CD4-positive, alpha-beta T cell treated with Interleukin-10 for 1 hour (primary cell): ENCODE data around the gene NDOR1.

Experiments used
- DNase-seq: peaks from one replicate; pipeline ENCODE4 v3.0.0-alpha.2; 2020

The NDOR1 gene

GRCh38 chr9:137205126-137206069 lies at the start of gene NDOR1, which contains the start of gene TMEM203:
NDOR1 (plus strand) TSS chr9:137205700; CDS start chr9:137205778, 78 bp downstream.
TMEM203 (minus strand) TSS chr9:137205648; CDS start chr9:137205414, 234 bp downstream.
- peak; percentile 92 for DNase-seq

GRCh38 chr9:137156567-137157375 lies 48.7 kb upstream of the NDOR1 start:
- DNase-seq, result peak; percentile 58

GRCh38 chr9:137157618-137158415 lies 47.7 kb upstream of the NDOR1 start:
- DNase-seq, result no peak

GRCh38 chr9:137158625-137159024 lies 46.9 kb upstream of the NDOR1 start:
- no peak for DNase-seq

GRCh38 chr9:137159105-137160053 lies 46.1 kb upstream of the NDOR1 start:
- DNase-seq, result no peak

GRCh38 chr9:137160054-137160425 lies 45.5 kb upstream of the NDOR1 start:
- no peak for DNase-seq

GRCh38 chr9:137160716-137161557 lies 44.6 kb upstream of the NDOR1 start:
- no peak for DNase-seq

GRCh38 chr9:137161558-137162486 lies 43.7 kb upstream of the NDOR1 start:
- no peak for DNase-seq

- no peak for DNase-seq
Measured at GRCh38 chr9:137162505-137163364, 42.8 kb upstream of the NDOR1 start.

- DNase-seq, result no peak
Measured at GRCh38 chr9:137163365-137163715, 42.2 kb upstream of the NDOR1 start.

GRCh38 chr9:137163805-137164204 lies 41.7 kb upstream of the NDOR1 start:
- no peak for DNase-seq

- DNase-seq, result no peak
Measured at GRCh38 chr9:137164370-137165249, 40.9 kb upstream of the NDOR1 start.

- DNase-seq, result no peak
Measured at GRCh38 chr9:137165250-137165836, 40.2 kb upstream of the NDOR1 start.

- DNase-seq, result no peak
Measured at GRCh38 chr9:137166380-137167229, 38.9 kb upstream of the NDOR1 start.

- DNase-seq, result no peak
Measured at GRCh38 chr9:137167277-137167746, 38.2 kb upstream of the NDOR1 start.
